DMS153 treated with DMSO at 0.1 percent for 48 hours (cell line): Measurements from ENCODE around the gene DPF1.

Source experiments
- DNase-seq: peaks from one replicate; lab custom pipeline; 2025; ENCODE audit not compliant: unreplicated experiment; lab: John Stamatoyannopoulos, UW

The DPF1 gene

DNA sequence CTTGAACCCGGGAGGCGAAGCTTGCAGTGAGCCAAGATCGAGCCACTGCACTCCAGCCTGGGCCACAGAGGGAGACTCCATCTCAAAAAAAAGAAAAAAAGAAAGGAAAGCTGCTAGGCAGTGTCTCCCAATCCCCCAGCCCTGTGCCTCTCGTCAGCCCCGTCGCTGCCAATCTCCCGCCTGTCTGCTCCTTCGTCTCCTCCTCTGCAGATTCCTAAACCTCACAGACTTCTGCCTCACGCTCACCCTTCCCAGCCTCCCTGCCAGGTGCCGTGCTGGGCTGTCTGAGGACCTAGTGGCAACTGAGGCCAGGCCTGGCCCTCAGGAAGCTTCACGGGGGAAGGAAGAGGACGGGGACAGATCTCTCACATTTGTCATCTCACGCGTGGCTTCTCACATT is 21.5 kb downstream of the DPF1 start:
- DNase-seq: no peak

DNA sequence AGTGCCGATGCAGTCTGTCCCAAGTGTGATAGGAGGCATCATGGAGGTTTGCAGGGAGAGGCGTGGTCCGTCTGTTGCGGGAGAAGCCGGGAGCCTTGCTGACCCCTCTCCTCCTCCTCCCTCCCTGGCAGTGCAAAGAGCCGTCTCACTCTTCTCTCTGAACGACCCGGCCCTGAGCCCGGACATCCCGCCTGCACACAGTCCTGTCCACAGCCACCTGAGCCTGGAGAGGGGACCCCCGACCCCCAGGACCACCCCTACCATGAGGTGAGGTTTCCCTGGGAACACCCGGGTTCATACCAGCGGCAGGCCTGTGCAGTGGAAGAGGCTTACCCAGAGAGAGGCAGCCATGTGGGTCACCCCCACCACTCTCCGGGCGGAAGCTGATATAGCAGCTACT is 22.3 kb downstream of the DPF1 start:
- DNase-seq: no peak

DNA sequence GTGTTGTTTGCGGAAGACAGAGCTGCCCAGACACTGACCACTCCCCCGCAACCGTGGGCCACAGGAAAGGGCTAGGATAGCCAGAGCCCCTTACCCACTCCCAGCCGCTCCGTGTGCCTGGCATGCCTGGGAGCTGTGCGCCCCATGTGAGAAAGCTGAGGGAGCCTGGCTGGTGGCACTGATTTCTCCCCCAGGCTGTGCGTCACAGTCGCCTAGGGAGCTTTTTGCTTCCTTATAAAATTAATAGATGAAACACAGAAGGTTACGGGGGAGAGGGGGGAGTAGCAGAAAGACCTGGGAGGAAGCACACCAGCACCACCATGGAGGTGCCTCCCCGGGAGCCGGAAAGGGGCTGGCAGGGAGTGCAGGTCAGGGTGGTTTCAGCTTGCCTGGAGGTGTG is 24.7 kb downstream of the DPF1 start:
- DNase-seq: no peak

DNA sequence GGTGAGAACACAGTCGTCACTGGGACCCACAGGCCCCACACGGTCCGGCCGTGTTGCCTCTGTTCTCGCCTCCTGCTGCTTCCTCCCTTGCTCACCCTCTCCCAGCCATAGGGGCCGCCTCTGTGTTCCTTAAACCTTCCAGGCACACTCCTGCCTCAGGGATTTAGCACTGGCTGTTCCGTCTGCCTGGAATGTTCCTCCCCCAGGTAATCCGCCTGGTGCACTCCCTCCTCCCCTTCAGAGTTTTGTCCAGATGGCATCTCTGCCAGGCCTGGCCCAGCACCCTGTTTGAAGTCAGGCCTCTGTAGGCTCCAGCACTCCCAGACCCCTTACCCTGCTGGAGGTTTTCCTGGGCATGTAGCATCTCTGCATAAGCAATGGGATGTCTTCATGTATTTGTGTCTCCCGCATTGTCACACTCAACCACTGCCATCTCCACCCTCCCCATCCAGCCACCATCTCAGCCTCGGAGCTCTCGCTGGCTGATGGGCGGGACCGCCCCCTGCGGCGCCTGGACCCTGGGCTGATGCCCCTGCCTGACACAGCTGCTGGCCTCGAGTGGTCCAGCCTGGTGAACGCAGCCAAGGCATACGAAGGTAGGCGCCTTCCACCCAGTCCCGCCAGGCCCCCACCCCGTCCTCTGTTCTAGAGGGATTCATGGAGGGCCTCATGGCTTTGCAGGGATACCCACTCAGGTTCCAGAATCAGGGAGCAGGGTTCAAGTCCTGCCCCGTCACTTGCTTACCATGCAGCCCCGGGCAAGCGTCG is 25.9 kb downstream of the DPF1 start:
- no peak for DNase-seq

DNA sequence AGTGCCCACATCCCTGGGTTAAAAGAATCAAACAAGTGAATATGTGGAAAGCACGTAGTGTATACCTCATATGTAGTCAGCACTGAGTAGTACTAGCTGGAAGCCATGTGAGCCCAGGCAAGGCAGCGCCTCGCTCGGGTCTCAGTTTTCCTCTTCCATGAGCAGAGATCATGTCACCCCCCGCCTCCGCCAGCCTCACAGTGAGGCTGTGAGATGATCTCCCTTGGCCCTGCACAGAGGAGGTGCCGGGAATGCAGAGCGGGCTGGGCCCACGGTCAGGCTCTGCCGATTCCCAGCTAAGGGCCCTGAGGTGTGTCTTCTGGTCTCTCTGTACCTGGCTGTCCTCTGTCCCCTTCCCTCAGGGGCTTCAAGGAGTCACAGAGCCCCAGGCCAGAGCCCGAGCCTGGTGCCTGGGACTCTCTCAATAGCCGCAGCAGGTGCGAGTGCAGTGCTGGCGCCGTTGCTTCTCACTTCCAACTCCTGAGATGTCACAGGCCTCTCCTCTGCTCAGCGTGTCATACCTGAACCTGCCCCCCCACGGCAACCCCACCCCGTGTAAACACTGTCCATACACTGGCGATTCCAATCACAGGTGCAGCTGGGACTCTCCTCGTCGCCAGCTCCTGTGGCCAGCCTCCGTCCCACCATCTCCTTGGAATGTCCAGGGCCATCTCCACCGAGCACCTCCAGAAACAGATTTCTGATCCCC is 26.9 kb downstream of the DPF1 start:
- no peak for DNase-seq

DNA sequence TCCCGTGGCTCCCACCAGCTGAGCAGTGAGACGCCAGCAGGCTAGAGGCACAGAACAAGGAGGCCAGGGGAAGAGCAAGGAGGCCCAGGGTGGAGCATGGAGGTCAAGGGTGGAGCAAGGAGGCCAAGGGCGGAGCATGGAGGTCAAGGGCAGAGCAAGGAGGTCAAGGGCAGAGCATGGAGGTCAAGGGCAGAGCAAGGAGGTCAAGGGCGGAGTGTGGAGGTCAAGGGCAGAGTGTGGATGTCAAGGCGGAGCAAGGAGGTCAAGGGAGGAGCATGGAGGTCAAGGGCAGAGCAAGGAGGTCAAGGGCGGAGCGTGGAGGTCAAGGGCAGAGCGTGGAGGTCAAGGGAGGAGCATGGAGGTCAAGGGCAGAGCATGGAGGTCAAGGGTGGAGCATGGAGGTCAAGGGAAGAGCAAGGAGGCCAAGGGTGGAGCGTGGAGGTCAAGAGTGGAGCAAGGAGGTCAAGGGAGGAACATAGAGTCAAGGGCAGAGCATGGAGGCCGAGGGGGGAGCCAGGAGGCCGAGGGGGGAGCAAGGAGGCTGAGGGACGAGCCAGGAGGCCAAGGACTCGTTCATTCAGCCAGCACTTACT is 27.7 kb downstream of the DPF1 start:
- DNase-seq: no peak

DNA sequence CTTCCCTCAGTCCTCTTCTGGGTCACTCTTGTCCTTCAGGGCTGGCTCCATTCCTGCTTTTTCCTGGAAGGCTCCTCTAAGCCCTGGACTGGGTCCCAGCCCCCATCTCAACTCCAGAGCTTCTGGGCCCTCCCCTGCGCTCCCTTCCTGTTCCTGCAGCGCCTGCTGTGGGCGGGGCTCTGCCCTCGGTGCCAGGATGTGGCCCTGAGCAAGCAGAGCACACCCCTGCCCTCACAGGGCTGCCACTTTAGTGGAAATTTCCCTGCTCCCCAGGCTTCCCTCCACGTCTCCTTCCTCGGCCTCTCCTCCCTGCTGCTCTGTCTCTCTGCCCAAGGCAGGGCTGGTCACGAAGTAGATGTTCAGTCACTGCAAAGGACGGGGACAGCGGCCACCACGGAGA is 28.8 kb downstream of the DPF1 start:
- no peak for DNase-seq

DNA sequence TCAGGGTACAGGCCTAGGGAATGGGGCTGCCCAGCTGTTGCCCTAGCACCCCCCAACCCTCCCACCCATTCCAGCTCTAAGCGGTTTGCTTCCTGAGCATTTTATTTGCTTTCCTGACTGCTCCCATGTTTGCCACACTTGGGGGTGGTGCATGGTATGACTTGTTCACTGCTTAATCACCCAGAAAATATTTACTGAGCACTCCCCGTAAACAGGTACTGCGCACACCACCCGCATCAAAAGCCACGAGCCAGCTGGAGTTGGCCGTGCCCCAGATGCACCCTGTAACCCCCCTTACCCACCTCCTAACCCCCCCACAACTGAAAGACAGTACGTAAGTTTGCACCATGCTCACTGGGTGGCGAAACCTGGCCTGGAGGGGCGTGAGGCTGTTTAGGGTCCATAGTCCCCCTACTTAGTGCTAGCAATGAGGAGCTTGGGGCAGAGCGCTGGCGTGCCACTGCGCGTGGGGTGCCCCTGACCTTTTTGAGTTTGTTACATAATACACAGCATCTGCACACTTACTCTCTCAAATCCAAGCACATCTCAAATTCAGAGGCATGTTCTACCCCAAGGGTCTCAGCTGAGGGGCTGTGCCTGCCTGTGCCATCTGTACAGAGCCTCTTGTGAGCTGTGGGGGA is 29.8 kb downstream of the DPF1 start:
- no peak for DNase-seq

DNA sequence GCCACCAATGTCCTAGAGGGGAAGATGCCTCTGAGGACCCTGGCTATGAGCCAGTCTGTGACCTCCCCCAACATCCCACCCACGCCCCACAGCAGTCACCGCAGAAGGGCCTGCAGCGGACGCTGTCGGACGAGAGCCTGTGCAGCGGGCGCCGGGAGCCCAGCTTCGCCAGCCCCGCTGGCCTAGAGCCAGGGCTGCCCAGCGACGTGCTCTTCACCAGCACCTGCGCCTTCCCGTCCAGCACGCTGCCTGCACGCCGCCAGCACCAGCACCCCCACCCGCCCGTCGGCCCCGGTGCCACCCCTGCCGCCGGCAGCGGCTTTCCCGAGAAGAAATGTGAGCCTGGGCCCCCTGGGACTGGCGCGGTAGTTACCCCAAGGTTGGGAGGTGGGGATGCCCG is 30.6 kb downstream of the DPF1 start:
- DNase-seq: peak; percentile 62

DNA sequence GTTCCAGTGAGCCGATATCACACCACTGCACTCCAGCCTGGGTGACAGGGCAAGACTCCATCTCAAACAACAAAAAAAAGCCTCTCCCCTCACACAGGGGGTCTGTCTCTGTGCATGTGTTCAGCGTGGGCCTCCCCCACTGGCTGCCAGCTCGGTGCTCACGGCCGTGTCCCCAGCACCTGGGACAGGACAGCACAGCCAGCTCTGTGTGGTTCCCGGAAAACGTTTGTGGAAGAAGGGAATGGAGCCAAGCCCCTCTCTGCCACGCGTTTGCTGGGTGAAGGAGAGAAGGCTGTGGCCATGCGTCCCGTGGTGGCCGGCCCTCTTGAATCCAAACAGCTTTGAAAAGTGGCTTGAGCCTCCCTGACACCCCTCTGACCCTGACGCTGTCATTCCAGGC is 32.3 kb downstream of the DPF1 start:
- no peak for DNase-seq

DNA sequence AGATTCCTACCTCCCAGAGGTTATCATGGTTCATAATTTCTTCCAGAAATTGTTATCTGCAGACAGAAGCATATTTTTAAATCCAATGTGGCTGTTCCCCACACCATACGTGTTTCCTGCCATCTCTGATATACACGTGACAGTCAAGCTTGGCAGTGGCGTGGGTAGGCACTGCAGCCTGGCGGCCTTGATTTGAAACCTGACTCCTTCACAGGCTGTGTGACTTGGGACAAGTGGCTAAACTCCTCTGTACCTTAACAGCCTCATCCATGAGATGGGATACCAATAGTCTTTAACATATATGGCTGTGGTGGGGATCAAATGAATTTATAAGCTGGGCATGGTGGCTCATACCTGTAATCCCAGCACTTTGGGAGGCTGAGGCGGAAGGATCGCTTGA is 33.2 kb downstream of the DPF1 start:
- no peak for DNase-seq

DNA sequence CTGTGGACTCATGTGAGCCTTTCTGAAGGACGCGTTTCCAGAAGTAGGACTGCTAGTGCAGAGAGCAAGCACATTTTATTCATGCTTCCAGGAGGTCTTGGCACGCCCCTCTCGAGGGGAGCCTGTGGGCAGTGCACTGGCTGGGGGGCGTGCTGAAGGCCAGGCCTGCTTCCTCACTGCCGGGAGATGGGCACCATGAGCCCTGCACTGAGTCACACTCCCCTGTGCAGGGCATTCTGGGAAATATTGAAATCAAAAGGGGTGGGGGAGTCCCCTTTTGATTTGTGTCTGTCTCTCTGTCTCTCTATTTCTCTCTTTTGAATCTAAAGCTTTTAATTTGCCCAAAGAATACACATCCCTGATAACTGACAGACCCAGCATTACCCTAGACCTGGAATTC is 34.0 kb downstream of the DPF1 start:
- no peak for DNase-seq

DNA sequence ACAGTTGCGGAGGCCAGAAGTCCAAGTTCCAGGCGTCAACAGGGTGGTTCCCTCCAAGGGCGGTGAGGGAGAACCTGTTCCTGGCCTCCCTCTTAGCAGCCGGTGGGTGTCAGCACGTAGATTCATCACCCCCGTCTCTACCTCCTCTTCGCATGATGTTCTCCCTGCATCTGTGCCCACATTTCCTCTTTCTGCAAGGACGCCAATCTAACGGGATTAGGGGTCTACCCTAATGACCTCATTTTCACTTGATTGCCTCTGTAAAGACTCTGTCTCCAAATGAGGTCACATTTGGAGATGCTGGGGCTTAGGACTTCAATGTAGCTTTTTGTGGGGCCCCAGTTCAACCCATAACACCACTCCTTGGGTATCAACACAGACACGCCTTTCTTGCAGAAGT is 38.5 kb downstream of the DPF1 start:
- no peak for DNase-seq

DNA sequence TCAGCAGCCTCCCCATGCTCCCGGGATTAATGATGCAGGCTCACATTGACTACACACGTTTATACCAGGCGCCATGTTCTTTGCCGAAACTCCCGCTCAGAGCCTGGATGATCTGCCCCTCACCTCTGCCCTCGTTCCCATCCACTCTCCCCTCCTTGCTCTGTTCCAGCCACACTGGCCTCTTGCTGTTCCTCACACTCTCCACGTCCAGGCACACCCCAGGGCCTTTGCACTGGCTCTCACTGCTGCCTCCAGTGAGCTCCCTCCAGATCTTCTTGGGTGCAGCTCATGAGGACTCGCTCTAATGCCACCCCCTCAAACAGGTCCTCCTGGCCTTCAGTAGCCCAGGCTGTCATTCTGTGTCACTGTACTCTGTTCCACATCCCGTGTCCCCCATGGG is 39.2 kb downstream of the DPF1 start:
- DNase-seq: no peak

DNA sequence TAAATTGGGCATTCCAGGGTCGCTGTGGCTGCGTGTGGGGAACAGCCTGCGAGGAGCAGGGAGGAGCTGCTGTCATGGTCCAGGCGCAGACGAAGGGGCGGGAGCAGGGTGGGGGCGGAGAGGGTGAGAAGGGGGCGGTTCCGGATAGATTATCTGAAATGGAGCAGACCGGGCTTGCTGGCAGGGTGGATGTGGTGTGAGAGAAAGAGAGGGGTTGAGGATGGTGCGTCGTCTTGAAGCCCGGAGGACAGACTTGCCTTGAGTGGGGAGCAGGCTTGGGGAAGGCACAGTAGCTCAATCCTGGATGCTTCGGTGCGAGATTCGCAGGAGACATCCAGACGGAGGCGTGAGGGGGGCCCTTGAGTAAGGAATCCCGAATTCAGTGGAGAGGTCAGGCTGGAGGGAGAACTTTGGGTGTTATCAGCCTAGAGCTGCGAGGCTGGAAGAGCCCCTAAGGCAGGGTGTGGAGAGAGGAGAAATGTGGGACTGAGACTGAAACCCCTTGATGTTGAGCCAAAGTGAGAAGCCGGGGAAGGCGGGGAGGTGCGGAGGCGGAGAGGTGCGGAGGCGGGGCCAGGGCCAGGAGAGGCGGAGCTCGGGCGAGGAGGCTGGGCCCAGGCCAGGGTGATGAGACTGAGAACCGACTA is 40.6 kb downstream of the DPF1 start:
- DNase-seq: no peak

DNA sequence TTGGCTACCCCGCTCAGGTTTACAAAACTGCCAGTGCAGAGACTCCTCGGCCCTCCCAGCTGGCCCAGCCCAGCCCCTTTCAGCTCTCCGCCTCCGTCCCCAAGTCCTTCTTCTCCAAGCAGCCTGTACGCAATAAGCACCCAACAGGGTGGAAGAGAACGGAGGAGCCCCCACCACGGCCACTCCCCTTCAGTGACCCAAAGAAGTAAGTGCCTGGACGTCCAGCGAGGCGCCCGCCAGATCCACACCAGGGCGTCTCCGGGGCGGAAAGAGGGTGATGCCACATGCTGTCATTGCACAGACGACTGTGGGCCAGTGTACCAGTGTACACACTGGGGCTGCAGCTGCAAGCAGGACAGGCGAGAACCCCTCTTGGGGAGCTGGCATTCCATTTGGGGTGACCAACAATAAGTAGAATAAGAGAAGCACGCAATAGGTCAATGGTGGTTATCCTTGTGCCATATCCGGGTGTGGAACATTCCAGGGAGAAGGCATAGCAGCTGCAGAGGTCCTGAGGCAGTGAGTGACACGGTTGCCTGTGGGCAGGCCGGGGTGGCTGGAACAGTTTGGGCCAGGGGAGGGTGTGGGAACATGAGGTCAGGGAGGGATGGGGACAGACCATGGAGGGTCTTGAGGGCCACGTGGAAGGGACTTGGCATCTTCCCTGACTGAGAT is 41.3 kb downstream of the DPF1 start:
- no peak for DNase-seq

DNA sequence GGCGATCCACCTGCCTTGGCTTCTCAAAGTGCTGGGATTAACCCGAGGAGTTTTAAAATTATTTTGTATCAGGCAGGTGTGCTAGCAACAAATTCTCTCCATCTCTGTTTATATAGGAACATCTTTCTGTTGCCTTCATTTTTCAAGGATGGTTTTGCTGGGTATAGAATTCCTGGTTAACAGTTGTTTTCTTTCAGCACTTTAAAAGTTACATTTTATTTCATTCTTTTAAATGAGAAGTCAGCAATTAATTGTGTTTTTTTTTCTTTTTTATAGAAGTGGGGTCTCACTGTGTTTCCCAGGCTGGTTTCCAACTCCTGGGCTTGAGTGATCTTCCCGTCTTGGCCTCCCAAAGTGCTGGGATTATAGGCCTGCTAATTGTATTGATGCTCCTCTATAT is 44.0 kb downstream of the DPF1 start:
- no peak for DNase-seq

DNA sequence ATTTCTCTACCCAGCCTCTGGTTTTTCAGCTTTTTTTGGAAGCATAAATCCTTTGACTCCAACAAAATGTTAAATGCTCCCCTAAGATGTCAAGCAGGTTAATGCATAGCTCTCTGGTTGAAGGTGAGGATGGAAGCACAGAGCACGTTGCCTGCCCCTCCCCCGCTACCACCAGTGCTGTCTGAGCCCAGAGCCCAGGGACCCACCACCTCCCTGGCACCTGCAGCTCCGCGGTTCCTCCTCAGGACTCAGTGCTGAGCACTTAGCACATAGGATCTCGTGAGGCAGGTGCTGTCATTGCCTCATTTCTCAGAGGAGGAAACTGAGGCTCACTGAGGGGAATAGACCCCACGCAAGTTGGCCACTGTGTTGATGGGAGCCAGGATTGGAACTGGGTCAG is 48.6 kb downstream of the DPF1 start:
- DNase-seq: no peak

DNA sequence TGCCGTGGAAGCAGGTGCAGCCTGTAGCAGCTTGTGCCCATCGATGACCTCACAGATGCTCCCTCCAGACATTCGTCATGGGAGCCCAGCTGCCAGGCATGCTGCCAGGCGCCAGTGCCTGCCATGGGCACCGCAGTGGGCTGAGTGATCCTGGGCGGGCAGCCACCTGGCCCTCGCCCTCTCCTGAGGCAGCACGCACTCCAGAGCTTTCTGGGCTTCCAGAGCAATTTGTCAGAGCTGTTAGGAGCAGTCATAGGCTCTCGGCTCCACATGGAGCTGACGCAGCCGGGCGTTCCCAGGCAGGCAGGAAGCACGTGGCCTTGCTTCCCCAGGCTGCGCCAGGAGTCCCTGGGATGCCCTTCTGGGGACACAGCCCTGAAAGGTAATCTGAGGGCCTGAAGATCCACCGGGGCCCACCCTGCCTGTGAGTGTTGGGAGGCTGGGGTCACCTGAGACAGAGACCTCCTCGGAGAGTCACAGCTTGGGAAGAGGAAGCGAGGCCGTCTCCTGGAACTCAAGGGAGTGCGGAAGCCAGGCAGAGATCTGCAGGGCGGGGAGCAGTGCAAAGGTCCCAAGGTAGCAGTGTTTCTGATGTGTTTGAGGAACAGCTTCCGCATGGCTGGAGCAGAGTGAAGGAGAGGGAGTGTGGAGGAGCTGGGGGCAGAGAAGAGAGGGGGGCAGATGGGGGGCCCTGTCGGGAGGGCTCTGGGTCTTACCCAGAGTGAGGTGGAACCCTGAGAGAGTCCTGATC is 50.6 kb downstream of the DPF1 start:
- peak; percentile 76 for DNase-seq

DNA sequence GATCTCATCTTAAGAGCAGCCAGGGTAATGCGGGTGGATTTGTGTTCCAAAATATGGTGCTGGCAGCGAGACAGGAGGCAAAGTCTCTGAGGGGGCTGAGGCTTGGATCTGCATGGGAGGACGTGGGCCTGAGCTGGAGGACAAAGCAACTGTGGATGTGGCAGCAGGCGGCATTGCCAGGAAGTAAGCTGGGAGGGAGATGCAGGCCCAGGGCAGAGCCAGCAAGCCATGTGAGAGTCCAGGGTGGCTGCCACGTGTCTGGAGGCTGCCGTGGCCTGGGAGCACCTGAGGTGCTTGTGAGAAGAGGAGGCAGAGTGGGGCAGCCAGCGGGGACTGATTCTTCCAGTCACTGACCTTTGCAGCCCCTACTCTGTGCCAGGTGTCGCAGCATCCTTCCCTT is 52.0 kb downstream of the DPF1 start:
- DNase-seq: no peak
